GM12875 (cell line): ENCODE results near the gene TSHR.
A peak's percentile ranks its signal among the peaks of the same experiment; 100 is the strongest.
"Not testable (repeated sequence)": the region's sequence is repeated elsewhere in the genome, so short reads cannot be mapped to it uniquely, and the experiment has no call there.

Source experiments
- H3K4me3 ChIP-seq: one replicate; pipeline ENCODE4 v1.5.1; 2011; ENCODE audit warnings: low read depth, low read length, control low read depth
- CTCF ChIP-seq: IDR thresholded peaks from 2 replicates; pipeline ENCODE4 v1.5.1; 2011; ENCODE audit warnings: low read depth, mild to moderate bottlenecking, control low read depth, inconsistent platforms, low read length, moderate library complexity, borderline replicate concordance; ENCODE audit not compliant: insufficient read depth

The TSHR gene

GRCh38 chr14:80951491-80951890 is 3.9 kb upstream of the TSHR start:
- no peak overlapping the region for H3K4me3 ChIP-seq

GRCh38 chr14:80953211-80953610 is 2.2 kb upstream of the TSHR start:
- not testable (repeated sequence) for H3K4me3 ChIP-seq

More at GRCh38 chr14:80951491-80951890, 3.9 kb upstream of the TSHR start:
- no peak for TF ChIP-seq CTCF

- H3K4me3 ChIP-seq, result no peak overlapping the region
- peak; percentile 57 for TF ChIP-seq CTCF
Measured at GRCh38 chr14:80954687-80955299, 628 bp upstream of the TSHR start.

GRCh38 chr14:80956102-80956501 is 681 bp downstream of the TSHR start:
- no peak for TF ChIP-seq CTCF
- no peak overlapping the region for H3K4me3 ChIP-seq

GRCh38 chr14:80956922-80957321 is 1.5 kb downstream of the TSHR start:
- no peak for TF ChIP-seq CTCF
- no peak overlapping the region for H3K4me3 ChIP-seq

GRCh38 chr14:80957613-80958012 is 2.2 kb downstream of the TSHR start:
- TF ChIP-seq CTCF, result no peak
- no peak overlapping the region for H3K4me3 ChIP-seq

GRCh38 chr14:80958226-80958625 is 2.8 kb downstream of the TSHR start:
- TF ChIP-seq CTCF, result no peak

GRCh38 chr14:80958939-80959338 is 3.5 kb downstream of the TSHR start:
- no peak for TF ChIP-seq CTCF
- H3K4me3 ChIP-seq, result no peak overlapping the region

More at GRCh38 chr14:80958226-80958625, 2.8 kb downstream of the TSHR start:
- no peak overlapping the region for H3K4me3 ChIP-seq
